HepG2 (cell line): ENCODE measurements around the gene FDPS. TPM values are rescaled to one million over a fixed set of nuclear protein-coding genes. Genes with fewer than 3 reads are reported as not detected.

Experiments
- CTCF ChIP-seq: sonication (generic); formaldehyde crosslinking; IDR thresholded peaks from 2 replicates; pipeline ENCODE4 v1.5.0; 2020; ENCODE audit warnings: mild to moderate bottlenecking, missing genetic modification reagents, moderate library complexity
- FOSL2 ChIP-seq: sonication (generic); formaldehyde crosslinking; IDR thresholded peaks from 2 replicates; pipeline ENCODE4 v1.4.0; 2020; ENCODE audit warnings: missing genetic modification reagents
- IRF9 ChIP-seq: sonication (generic); formaldehyde crosslinking; IDR thresholded peaks from 2 replicates; pipeline ENCODE4 v1.8.0; 2022; ENCODE audit warnings: missing genetic modification reagents, mild to moderate bottlenecking, borderline replicate concordance
- LCORL ChIP-seq, 2 experiments: fragments of 450-650 bp in 1 of 2; sonication (generic) in 1 of 2; formaldehyde crosslinking in 1 of 2; IDR thresholded peaks; 2 replicates each; pipeline versions ENCODE4 v1.5.0 to v1.6.1; 2017 to 2020; ENCODE audit warnings: antibody characterized with exemption in 1 of 2, missing genetic modification reagents in 1 of 2
- SNAPC4 ChIP-seq: sonication (generic); formaldehyde crosslinking; IDR thresholded peaks from 2 replicates; pipeline ENCODE4 v1.4.0; 2020; ENCODE audit warnings: mild to moderate bottlenecking, missing genetic modification reagents
- TGIF2 ChIP-seq: IDR thresholded peaks from 2 replicates; pipeline ENCODE4 v1.6.1; 2016; ENCODE audit warnings: control low read depth, missing compliant biosample characterization
- ZMYM4 ChIP-seq: sonication (generic); formaldehyde crosslinking; IDR thresholded peaks from 2 replicates; pipeline ENCODE4 v1.8.1; 2023; ENCODE audit warnings: mild to moderate bottlenecking, missing genetic modification reagents
- ZNF337 ChIP-seq: sonication (generic); formaldehyde crosslinking; IDR thresholded peaks from 2 replicates; pipeline ENCODE4 v1.5.1; 2020; ENCODE audit warnings: missing genetic modification reagents, low read depth, mild to moderate bottlenecking, borderline replicate concordance
- ZNF431 ChIP-seq: sonication (generic); formaldehyde crosslinking; IDR thresholded peaks from 2 replicates; pipeline ENCODE4 v1.9.0; 2022; ENCODE audit warnings: missing genetic modification reagents, low read depth, mild to moderate bottlenecking, borderline replicate concordance
- ZNF672 ChIP-seq: sonication (generic); formaldehyde crosslinking; IDR thresholded peaks from 2 replicates; pipeline ENCODE4 v1.8.1; 2022; ENCODE audit warnings: missing genetic modification reagents
- ZSCAN9 ChIP-seq: IDR thresholded peaks from 2 replicates; pipeline ENCODE4 v1.6.1; 2016; ENCODE audit warnings: borderline replicate concordance
- polyA plus RNA-seq, 8 experiments: library from polyadenylated mRNA; depleted of rRNA in 3 of 8; stranded (reverse) in 7 of 8; unstranded in 1 of 8; fragments of >200 nt; fragmentation: Illumina TruSeq in 4 of 8; extraction: Trizol in 4 of 8; gene quantifications; 2 replicates each; pipeline versions ENCODE4 v1.2.1 to v1.2.3, GENCODE V29; 2011 to 2016; ENCODE audit warnings: low read depth in 4 of 8, missing spikeins in 1 of 8, mixed read lengths in 1 of 8; ENCODE audit not compliant: insufficient read depth in 1 of 8
- total RNA-seq, 5 experiments: library from RNA; depleted of rRNA; stranded (reverse); fragments of >200 nt; fragmentation: Illumina TruSeq; extraction: Trizol; gene quantifications; 2 replicates each; pipeline ENCODE4 v1.2.3, GENCODE V29; 2016; ENCODE audit warnings: low read depth in 1 of 5
- TF ChIP-seq, protein P1 (sequence below): sonication (generic); formaldehyde crosslinking; IDR thresholded peaks from 2 replicates; pipeline ENCODE4 v1.4.0; 2020; ENCODE audit warnings: missing genetic modification reagents
- TF ChIP-seq, protein P2 (sequence below): sonication (generic); formaldehyde crosslinking; IDR thresholded peaks from 2 replicates; pipeline ENCODE4 v1.8.0; 2022; ENCODE audit warnings: missing genetic modification reagents, mild to moderate bottlenecking, moderate library complexity, borderline replicate concordance
- TF ChIP-seq, protein P3 (sequence below): sonication (generic); formaldehyde crosslinking; IDR thresholded peaks from 2 replicates; pipeline ENCODE4 v1.8.1; 2023; ENCODE audit warnings: mild to moderate bottlenecking, missing genetic modification reagents

The FDPS gene
- total and polyA plus RNA-seq, 2 of the 13 experiments (the other 11 are each of a cell fraction or from before 2014, with no cell fraction given) = 264 to 519 TPM

GRCh38 chr1:155304558-155305063 lies 4.1 kb upstream of the FDPS start (continued):
- TF ChIP-seq SNAPC4 (CRISPR knock-in tag) (0 out of 2 replicates have a peak, but pooled peaks have one; percentile 31), ZNF672 (CRISPR knock-in tag) (no peak), CTCF (CRISPR knock-in tag) (peak; percentile 37), LCORL (IDR thresholded peaks at IDR 0.05) (no peak), LCORL (CRISPR knock-in tag; IDR thresholded peaks at IDR 0.05) (peak; percentile 42; the same call in 1 of the 2 replicates), TGIF2 (CRISPR knock-in tag) (peak; percentile 79; the same call in 1 of the 2 replicates), FOSL2 (no peak), ZNF431 (CRISPR knock-in tag) (0 out of 2 replicates have a peak, but pooled peaks have one; percentile 33), IRF9 (0 out of 2 replicates have a peak, but pooled peaks have one; percentile 50), ZMYM4 (CRISPR knock-in tag) (peak; percentile 25; the same call in 1 of the 2 replicates), ZSCAN9 (CRISPR knock-in tag) (0 out of 2 replicates have a peak, but pooled peaks have one; percentile 30), ZNF337 (CRISPR knock-in tag) (peak; percentile 60; the same call in 1 of the 2 replicates)
- TF ChIP-seq, protein P1, sequence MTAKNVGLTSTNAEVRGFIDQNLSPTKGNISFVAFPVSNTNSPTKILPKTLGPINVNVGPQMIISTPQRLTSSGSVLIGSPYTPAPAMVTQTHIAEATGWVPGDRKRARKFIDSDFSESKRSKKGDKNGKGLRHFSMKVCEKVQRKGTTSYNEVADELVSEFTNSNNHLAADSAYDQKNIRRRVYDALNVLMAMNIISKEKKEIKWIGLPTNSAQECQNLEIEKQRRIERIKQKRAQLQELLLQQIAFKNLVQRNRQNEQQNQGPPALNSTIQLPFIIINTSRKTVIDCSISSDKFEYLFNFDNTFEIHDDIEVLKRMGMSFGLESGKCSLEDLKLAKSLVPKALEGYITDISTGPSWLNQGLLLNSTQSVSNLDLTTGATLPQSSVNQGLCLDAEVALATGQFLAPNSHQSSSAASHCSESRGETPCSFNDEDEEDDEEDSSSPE (CRISPR knock-in tag) = peak; percentile 23; the same call in 1 of the 2 replicates
- TF ChIP-seq, protein P2, sequence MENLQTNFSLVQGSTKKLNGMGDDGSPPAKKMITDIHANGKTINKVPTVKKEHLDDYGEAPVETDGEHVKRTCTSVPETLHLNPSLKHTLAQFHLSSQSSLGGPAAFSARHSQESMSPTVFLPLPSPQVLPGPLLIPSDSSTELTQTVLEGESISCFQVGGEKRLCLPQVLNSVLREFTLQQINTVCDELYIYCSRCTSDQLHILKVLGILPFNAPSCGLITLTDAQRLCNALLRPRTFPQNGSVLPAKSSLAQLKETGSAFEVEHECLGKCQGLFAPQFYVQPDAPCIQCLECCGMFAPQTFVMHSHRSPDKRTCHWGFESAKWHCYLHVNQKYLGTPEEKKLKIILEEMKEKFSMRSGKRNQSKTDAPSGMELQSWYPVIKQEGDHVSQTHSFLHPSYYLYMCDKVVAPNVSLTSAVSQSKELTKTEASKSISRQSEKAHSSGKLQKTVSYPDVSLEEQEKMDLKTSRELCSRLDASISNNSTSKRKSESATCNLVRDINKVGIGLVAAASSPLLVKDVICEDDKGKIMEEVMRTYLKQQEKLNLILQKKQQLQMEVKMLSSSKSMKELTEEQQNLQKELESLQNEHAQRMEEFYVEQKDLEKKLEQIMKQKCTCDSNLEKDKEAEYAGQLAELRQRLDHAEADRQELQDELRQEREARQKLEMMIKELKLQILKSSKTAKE = no peak
- TF ChIP-seq, protein P3, sequence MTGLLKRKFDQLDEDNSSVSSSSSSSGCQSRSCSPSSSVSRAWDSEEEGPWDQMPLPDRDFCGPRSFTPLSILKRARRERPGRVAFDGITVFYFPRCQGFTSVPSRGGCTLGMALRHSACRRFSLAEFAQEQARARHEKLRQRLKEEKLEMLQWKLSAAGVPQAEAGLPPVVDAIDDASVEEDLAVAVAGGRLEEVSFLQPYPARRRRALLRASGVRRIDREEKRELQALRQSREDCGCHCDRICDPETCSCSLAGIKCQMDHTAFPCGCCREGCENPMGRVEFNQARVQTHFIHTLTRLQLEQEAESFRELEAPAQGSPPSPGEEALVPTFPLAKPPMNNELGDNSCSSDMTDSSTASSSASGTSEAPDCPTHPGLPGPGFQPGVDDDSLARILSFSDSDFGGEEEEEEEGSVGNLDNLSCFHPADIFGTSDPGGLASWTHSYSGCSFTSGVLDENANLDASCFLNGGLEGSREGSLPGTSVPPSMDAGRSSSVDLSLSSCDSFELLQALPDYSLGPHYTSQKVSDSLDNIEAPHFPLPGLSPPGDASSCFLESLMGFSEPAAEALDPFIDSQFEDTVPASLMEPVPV (CRISPR knock-in tag) = 0 out of 2 replicates have a peak, but pooled peaks have one; percentile 17
